Ishikawa (cell line): ENCODE results near the gene YPEL3.

ENCODE experiments used
- CEBPB ChIP-seq: IDR thresholded peaks from 2 replicates; pipeline ENCODE4 v1.6.1; 2012
- CREB1 ChIP-seq: IDR thresholded peaks from 2 replicates; pipeline ENCODE4 v1.6.1; 2012; ENCODE audit warnings: low read depth
- EGR1 ChIP-seq: IDR thresholded peaks from 2 replicates; pipeline ENCODE4 v1.6.1; 2012
- EP300 ChIP-seq: IDR thresholded peaks from 2 replicates; pipeline ENCODE4 v1.6.1; 2012; ENCODE audit warnings: borderline replicate concordance
- FOXM1 ChIP-seq: IDR thresholded peaks from 2 replicates; pipeline ENCODE4 v1.6.1; 2012; ENCODE audit warnings: low read depth, borderline replicate concordance
- NFIC ChIP-seq: IDR thresholded peaks from 2 replicates; pipeline ENCODE4 v1.6.1; 2012
- RAD21 ChIP-seq: IDR thresholded peaks from 2 replicates; pipeline ENCODE4 v1.6.1; 2012; ENCODE audit warnings: low read depth
- TAF1 ChIP-seq: IDR thresholded peaks from 2 replicates; pipeline ENCODE4 v1.6.1; 2012; ENCODE audit warnings: low read depth, mild to moderate bottlenecking
- TCF12 ChIP-seq: IDR thresholded peaks from 2 replicates; pipeline ENCODE4 v1.6.1; 2012; ENCODE audit warnings: low read depth
- TEAD4 ChIP-seq: IDR thresholded peaks from 2 replicates; pipeline ENCODE4 v1.6.1; 2012
- USF1 ChIP-seq: IDR thresholded peaks from 2 replicates; pipeline ENCODE4 v1.6.1; 2012
- YY1 ChIP-seq: IDR thresholded peaks from 2 replicates; pipeline ENCODE4 v1.6.1; 2012; ENCODE audit warnings: low read depth
- ZBTB7A ChIP-seq: IDR thresholded peaks from 2 replicates; pipeline ENCODE4 v1.6.1; 2012; ENCODE audit warnings: low read depth
- TF ChIP-seq, protein P1 (sequence below): IDR thresholded peaks from 2 replicates; pipeline ENCODE4 v1.6.1; 2012
- TF ChIP-seq, protein P2 (sequence below): IDR thresholded peaks from 2 replicates; pipeline ENCODE4 v1.6.1; 2012; ENCODE audit warnings: low read depth, mild to moderate bottlenecking

YPEL3 gene

GRCh38 chr16:30124985-30125379, 29.0 kb upstream of the YPEL3 start:
- no peak for TF ChIP-seq CREB1
- TF ChIP-seq CEBPB = no peak
- no peak for TF ChIP-seq YY1

- TF ChIP-seq EGR1 (peak; percentile 28; the same call in 1 of the 2 replicates), EP300 (no peak), ZBTB7A (peak; percentile 99), USF1 (no peak), FOXM1 (no peak)
Observed at GRCh38 chr16:30122604-30123160, 26.7 kb upstream of the YPEL3 start.

GRCh38 chr16:30121741-30122571, 25.9 kb upstream of the YPEL3 start:
- TF ChIP-seq EP300 = no peak
- TF ChIP-seq, protein P1, sequence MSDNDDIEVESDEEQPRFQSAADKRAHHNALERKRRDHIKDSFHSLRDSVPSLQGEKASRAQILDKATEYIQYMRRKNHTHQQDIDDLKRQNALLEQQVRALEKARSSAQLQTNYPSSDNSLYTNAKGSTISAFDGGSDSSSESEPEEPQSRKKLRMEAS = no peak
- TF ChIP-seq ZBTB7A = no peak
- TF ChIP-seq, protein P2, sequence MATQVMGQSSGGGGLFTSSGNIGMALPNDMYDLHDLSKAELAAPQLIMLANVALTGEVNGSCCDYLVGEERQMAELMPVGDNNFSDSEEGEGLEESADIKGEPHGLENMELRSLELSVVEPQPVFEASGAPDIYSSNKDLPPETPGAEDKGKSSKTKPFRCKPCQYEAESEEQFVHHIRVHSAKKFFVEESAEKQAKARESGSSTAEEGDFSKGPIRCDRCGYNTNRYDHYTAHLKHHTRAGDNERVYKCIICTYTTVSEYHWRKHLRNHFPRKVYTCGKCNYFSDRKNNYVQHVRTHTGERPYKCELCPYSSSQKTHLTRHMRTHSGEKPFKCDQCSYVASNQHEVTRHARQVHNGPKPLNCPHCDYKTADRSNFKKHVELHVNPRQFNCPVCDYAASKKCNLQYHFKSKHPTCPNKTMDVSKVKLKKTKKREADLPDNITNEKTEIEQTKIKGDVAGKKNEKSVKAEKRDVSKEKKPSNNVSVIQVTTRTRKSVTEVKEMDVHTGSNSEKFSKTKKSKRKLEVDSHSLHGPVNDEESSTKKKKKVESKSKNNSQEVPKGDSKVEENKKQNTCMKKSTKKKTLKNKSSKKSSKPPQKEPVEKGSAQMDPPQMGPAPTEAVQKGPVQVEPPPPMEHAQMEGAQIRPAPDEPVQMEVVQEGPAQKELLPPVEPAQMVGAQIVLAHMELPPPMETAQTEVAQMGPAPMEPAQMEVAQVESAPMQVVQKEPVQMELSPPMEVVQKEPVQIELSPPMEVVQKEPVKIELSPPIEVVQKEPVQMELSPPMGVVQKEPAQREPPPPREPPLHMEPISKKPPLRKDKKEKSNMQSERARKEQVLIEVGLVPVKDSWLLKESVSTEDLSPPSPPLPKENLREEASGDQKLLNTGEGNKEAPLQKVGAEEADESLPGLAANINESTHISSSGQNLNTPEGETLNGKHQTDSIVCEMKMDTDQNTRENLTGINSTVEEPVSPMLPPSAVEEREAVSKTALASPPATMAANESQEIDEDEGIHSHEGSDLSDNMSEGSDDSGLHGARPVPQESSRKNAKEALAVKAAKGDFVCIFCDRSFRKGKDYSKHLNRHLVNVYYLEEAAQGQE = no peak
- TF ChIP-seq YY1 = no peak
- no peak for TF ChIP-seq TEAD4
- TF ChIP-seq RAD21 = no peak
- no peak for TF ChIP-seq NFIC
- TF ChIP-seq CREB1 = no peak
- no peak for TF ChIP-seq TAF1
- no peak for TF ChIP-seq TCF12
- no peak for TF ChIP-seq USF1
- no peak for TF ChIP-seq CEBPB
- TF ChIP-seq EGR1 = no peak
- no peak for TF ChIP-seq FOXM1

- no peak for TF ChIP-seq FOXM1
- TF ChIP-seq TAF1 = no peak
- no peak for TF ChIP-seq EGR1
- TF ChIP-seq, protein P2 = no peak
- TF ChIP-seq TCF12 = no peak
Observed at GRCh38 chr16:30120340-30121105, 24.5 kb upstream of the YPEL3 start.

GRCh38 chr16:30119428-30119827, 23.4 kb upstream of the YPEL3 start:
- TF ChIP-seq TAF1 = no peak
- TF ChIP-seq, protein P2 = no peak
- TF ChIP-seq NFIC = no peak
- no peak for TF ChIP-seq CEBPB
- no peak for TF ChIP-seq FOXM1
- TF ChIP-seq TCF12 = no peak
- TF ChIP-seq ZBTB7A = no peak
- TF ChIP-seq USF1 = no peak
- TF ChIP-seq, protein P1 = no peak
- TF ChIP-seq CREB1 = no peak
- TF ChIP-seq EP300 = no peak
- TF ChIP-seq YY1 = no peak
- TF ChIP-seq TEAD4 = no peak
- TF ChIP-seq RAD21 = no peak
- no peak for TF ChIP-seq EGR1
